ENCODE results near the gene PNKP.
A peak's percentile ranks its signal among the peaks of the same experiment; 100 is the strongest.

The PNKP gene

GRCh38 chr19:49818649-49819370 lies 48.6 kb downstream of the PNKP start:
- DNase-seq (ENCODE audit: low read depth): no peak

DNA sequence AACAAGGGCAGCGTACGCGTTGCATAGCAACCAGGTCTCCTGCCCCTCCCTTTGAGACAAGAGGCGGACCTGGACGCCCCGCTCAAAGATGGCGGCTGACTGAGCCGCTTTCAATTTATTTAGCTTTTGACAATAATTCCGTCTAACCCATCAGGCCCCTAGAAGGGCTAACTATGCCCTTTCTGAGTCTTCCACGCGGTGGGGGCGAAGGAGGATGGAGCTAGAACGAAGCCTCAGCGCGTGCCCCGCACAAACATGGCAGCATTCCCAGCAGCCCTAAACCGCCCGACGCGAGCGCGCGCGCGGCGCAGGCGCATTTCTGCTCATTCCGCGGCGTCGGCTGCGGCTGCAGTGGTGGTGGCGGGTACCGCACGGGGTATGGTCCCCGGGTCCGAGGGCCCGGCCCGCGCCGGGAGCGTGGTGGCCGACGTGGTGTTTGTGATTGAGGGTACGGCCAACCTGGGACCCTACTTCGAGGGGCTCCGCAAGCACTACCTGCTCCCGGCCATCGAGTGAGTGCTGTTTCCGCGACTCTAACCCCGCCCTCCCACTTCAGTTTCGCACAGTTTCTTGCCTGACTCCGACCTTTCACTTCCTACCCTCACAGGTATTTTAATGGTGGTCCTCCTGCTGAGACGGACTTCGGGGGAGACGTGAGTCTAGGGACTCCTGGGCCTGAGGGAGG lies 49.3 kb downstream of the PNKP start, which contains the start of gene MED25:
Gene MED25 (plus strand): TSS at position 326 of the 685 bp plus-strand sequence. CDS start 53 bp downstream, at position 379.
- DNase-seq (ENCODE audit: low read depth): peak; percentile 84

- DNase-seq (ENCODE audit: low read depth): no peak
Observed at GRCh38 chr19:49816590-49816989, 50.8 kb downstream of the PNKP start.

- DNase-seq (ENCODE audit: low read depth): no peak
Observed at GRCh38 chr19:49814010-49814409, 53.4 kb downstream of the PNKP start.

DNA sequence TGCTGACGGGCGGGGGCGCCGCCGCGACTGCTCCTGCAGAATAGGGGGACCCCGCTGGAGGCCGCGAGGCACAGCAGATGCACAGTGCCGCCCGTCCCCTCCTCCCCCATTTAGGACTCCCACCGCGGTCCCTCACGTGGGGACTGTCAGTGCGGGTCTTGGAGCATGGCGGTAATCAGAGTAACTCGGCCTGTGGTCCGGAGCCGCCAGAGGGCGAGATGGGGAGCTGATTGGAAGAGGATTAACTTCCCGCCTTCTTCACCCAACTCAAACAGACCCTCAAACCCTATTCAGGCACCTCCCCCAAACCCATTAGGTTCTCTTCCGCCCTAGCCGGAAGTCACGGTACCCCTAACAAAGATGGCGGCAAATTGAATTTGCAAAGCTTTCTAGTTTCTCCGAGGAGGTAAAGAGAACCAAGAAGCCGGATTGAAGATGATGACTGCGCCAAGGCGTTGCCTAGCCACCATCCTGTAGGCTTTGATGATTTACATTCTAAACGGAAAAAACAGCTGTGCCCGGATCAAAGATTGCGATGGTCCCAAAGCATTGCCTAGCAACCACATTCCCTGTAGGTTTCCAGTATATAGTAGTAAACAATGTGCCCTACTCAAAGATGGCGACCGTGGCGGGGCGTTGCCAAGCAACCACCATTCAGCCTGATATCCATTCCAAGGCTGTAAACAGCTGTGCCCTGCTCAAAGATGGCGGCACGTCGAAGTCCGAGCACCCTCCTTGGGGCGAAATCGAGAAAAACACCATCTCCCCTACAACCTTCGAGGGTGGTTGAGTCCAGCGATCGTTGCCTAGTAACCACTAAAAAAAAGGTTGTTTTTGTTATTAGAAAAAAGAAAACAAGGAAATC lies 54.1 kb downstream of the PNKP start, which contains the start of gene FUZ:
Gene FUZ (minus strand): TSS at position 296 of the 865 bp plus-strand sequence. CDS start 186 bp downstream, at position 110.
- peak; percentile 90 for DNase-seq (ENCODE audit: low read depth)

DNA sequence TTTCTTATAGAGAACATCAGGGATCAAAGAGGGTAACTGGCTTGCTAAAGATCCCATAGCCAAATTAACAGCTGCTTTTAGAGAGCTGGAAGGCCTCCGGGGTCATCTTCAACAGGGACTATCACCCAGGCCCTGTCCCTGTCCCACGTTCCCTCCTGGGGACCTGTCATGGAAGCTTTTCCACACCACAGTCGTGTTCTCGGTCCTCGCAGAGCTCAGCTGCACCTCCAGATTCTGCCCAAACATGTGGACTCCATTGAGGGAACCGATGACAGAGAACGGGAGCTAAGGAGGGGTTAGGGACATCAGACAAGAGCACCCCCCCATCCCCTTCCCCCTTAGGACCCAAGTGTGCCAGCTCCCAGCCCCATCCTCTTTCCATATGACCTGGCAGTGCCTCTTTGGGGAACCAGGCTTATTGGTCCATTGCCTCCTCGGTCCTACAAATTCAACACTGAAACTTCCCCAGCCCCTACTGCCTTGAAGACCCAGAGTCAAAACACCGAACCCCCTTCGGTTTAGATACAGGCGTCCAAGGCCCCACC lies 54.9 kb downstream of the PNKP start:
- no peak for DNase-seq (ENCODE audit: low read depth)

DNA sequence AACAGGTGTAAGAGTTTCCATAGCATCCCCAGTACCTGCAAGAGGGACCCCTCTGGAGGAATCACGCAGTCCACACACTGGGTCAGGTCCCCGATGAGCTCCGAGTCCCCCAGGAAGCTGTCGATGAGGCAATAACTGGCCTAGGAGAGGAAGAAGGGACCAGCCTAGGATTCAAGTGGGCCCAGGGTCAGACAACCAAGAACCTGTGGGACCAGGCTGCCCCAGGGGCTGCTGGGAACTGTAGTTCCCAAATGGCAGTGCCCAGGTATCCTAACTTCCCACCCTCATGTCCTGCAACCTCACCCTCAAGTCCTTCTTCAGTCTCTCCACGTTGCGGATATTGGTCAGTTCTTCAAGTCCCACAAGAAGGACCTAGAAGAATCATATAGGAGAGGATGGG lies 56.0 kb downstream of the PNKP start:
- no peak for DNase-seq (ENCODE audit: low read depth)
